HG02798 (cell line): ENCODE results near the gene DNAJC7.
"Not testable (repeated sequence)": the region's sequence is repeated elsewhere in the genome, so short reads cannot be mapped to it uniquely, and the experiment has no call there.

Experiments used
- ATAC-seq: cut with Tn5 transposase; IDR thresholded peaks from one replicate; pipeline ENCODE4 v1.9.1; 2021; ENCODE audit warnings: mild to moderate bottlenecking; ENCODE audit not compliant: unreplicated experiment, poor library complexity

DNAJC7 gene

GRCh38 chr17:42016411-42016831 lies 818 bp downstream of the DNAJC7 start:
- no peak for ATAC-seq

- ATAC-seq = not testable (repeated sequence)
These were observed 3.5 kb downstream of the DNAJC7 start for GRCh38 chr17:42013740-42014139.

- ATAC-seq = not testable (repeated sequence)
These were observed 4.9 kb downstream of the DNAJC7 start for GRCh38 chr17:42012363-42012762.

- ATAC-seq = no peak
These were observed 6.2 kb downstream of the DNAJC7 start for GRCh38 chr17:42010898-42011516.

- ATAC-seq = not testable (repeated sequence)
These were observed 7.0 kb downstream of the DNAJC7 start for GRCh38 chr17:42010266-42010680.

GRCh38 chr17:42009170-42009569 lies 8.1 kb downstream of the DNAJC7 start:
- no peak for ATAC-seq

GRCh38 chr17:42005166-42005565 lies 12.1 kb downstream of the DNAJC7 start:
- no peak for ATAC-seq

- ATAC-seq = no peak
These were observed 14.4 kb downstream of the DNAJC7 start for GRCh38 chr17:42002792-42003301.

GRCh38 chr17:42002175-42002791 lies 15.0 kb downstream of the DNAJC7 start:
- no peak for ATAC-seq

GRCh38 chr17:42001729-42002128 lies 15.5 kb downstream of the DNAJC7 start:
- no peak for ATAC-seq

- no peak for ATAC-seq
These were observed 16.7 kb downstream of the DNAJC7 start for GRCh38 chr17:42000413-42001133.

GRCh38 chr17:41998497-41998896 lies 18.7 kb downstream of the DNAJC7 start:
- no peak for ATAC-seq

GRCh38 chr17:41996855-41997164 lies 20.4 kb downstream of the DNAJC7 start:
- ATAC-seq = no peak

GRCh38 chr17:41992576-41992975 lies 24.7 kb downstream of the DNAJC7 start:
- ATAC-seq = no peak

GRCh38 chr17:41989702-41990419 lies 27.4 kb downstream of the DNAJC7 start:
- ATAC-seq = no peak

GRCh38 chr17:41988418-41988817 lies 28.8 kb downstream of the DNAJC7 start:
- ATAC-seq = no peak

GRCh38 chr17:41987642-41988041 lies 29.6 kb downstream of the DNAJC7 start:
- no peak for ATAC-seq

- no peak for ATAC-seq
These were observed 30.6 kb downstream of the DNAJC7 start for GRCh38 chr17:41986634-41987033.

- ATAC-seq = no peak
These were observed 31.3 kb downstream of the DNAJC7 start for GRCh38 chr17:41985919-41986318.

- ATAC-seq = no peak
These were observed 32.8 kb downstream of the DNAJC7 start for GRCh38 chr17:41984454-41984853.
